Stimulated activated CD4-positive, alpha-beta T cell treated with anti-CD3 and anti-CD28 coated beads, Interleukin-15, amount 100 ng/mL, for 48 hours (primary cell): ENCODE results near the gene ADAMTS18.
"Not testable (repeated sequence)": the region's sequence is repeated elsewhere in the genome, so short reads cannot be mapped to it uniquely, and the experiment has no call there.

Source experiments
- DNase-seq, 2 donors: peaks; one replicate each; pipeline ENCODE4 v3.0.0-alpha.2; 2020; ENCODE audit warnings: low read depth in 2 of 2

Gene ADAMTS18

GRCh38 chr16:77282345-77282744 lies 152.5 kb downstream of the ADAMTS18 start:
- no peak for DNase-seq

GRCh38 chr16:77279316-77279715 lies 155.5 kb downstream of the ADAMTS18 start:
- not testable (repeated sequence) for DNase-seq

- DNase-seq, result no peak
These were observed 157.3 kb downstream of the ADAMTS18 start for GRCh38 chr16:77277571-77277970.

GRCh38 chr16:77277141-77277540 lies 157.7 kb downstream of the ADAMTS18 start:
- no peak for DNase-seq

GRCh38 chr16:77276661-77277060 lies 158.2 kb downstream of the ADAMTS18 start:
- DNase-seq, result no peak

- DNase-seq, result not testable (repeated sequence)
These were observed 159.5 kb downstream of the ADAMTS18 start for GRCh38 chr16:77275303-77275702.

- no peak for DNase-seq
These were observed 161.0 kb downstream of the ADAMTS18 start for GRCh38 chr16:77273815-77274214.

- DNase-seq, result no peak
These were observed 163.1 kb downstream of the ADAMTS18 start for GRCh38 chr16:77271532-77272426.

- not testable (repeated sequence) for DNase-seq
These were observed 168.6 kb downstream of the ADAMTS18 start for GRCh38 chr16:77266185-77266584.

GRCh38 chr16:77262971-77263370 lies 171.9 kb downstream of the ADAMTS18 start:
- no peak for DNase-seq

GRCh38 chr16:77250400-77250799 lies 184.4 kb downstream of the ADAMTS18 start:
- DNase-seq, result no peak

- no peak for DNase-seq
These were observed 188.7 kb downstream of the ADAMTS18 start for GRCh38 chr16:77246150-77246549.

GRCh38 chr16:77242471-77242870 lies 192.4 kb downstream of the ADAMTS18 start:
- not testable (repeated sequence) for DNase-seq

GRCh38 chr16:77238593-77238992 lies 196.2 kb downstream of the ADAMTS18 start:
- DNase-seq, result no peak

- peak; percentile 79 to 82 for DNase-seq
These were observed 198.7 kb downstream of the ADAMTS18 start for GRCh38 chr16:77236063-77236511.

- DNase-seq, result no peak
These were observed 200.2 kb downstream of the ADAMTS18 start for GRCh38 chr16:77234611-77235010.

- no peak for DNase-seq
These were observed 200.9 kb downstream of the ADAMTS18 start for GRCh38 chr16:77233799-77234519.
